SJCRH30 (cell line): ENCODE measurements around the gene PRKCA. TPM values are rescaled to one million over a fixed set of nuclear protein-coding genes. Genes with fewer than 3 reads are reported as not detected.
"Not testable (repeated sequence)": the region's sequence is repeated elsewhere in the genome, so short reads cannot be mapped to it uniquely, and the experiment has no call there.

ENCODE experiments used
- DNase-seq, 2 experiments: peaks; one replicate each; pipeline ENCODE4 v3.0.0-alpha.2; 2015 to 2020
- H3K27ac ChIP-seq: fragments of 250-450 bp; sonication (Bioruptor Pico); 2 replicates; pipeline ENCODE4 v1.5.1; 2020; ENCODE audit warnings: mild to moderate bottlenecking, moderate library complexity
- H3K27me3 ChIP-seq: fragments of 250-450 bp; sonication (Bioruptor Pico); 2 replicates; pipeline ENCODE4 v1.5.1; 2020; ENCODE audit warnings: mild to moderate bottlenecking, moderate library complexity
- H3K36me3 ChIP-seq: fragments of 250-450 bp; sonication (Bioruptor Pico); 2 replicates; pipeline ENCODE4 v1.5.1; 2020; ENCODE audit warnings: mild to moderate bottlenecking, moderate library complexity
- H3K4me1 ChIP-seq: fragments of 250-450 bp; sonication (Bioruptor Pico); 2 replicates; pipeline ENCODE4 v1.5.1; 2020; ENCODE audit warnings: mild to moderate bottlenecking, moderate library complexity
- H3K4me3 ChIP-seq: fragments of 250-450 bp; sonication (Bioruptor Pico); 2 replicates; pipeline ENCODE4 v1.5.1; 2020; ENCODE audit warnings: mild to moderate bottlenecking, moderate library complexity
- H3K9me3 ChIP-seq: fragments of 250-450 bp; sonication (Bioruptor Pico); replicated peaks from 2 replicates; pipeline ENCODE4 v1.5.1; 2020; ENCODE audit warnings: mild to moderate bottlenecking, moderate library complexity
- total RNA-seq: library from RNA; depleted of rRNA; stranded (reverse); fragments of >200 nt; shearing (Covaris generic); gene quantifications from 2 replicates; pipeline ENCODE4 v1.2.3, GENCODE V29; 2014; rRNA removed

PRKCA gene
- 24.7 and 25.6 TPM in 2 replicates for total RNA-seq

DNA sequence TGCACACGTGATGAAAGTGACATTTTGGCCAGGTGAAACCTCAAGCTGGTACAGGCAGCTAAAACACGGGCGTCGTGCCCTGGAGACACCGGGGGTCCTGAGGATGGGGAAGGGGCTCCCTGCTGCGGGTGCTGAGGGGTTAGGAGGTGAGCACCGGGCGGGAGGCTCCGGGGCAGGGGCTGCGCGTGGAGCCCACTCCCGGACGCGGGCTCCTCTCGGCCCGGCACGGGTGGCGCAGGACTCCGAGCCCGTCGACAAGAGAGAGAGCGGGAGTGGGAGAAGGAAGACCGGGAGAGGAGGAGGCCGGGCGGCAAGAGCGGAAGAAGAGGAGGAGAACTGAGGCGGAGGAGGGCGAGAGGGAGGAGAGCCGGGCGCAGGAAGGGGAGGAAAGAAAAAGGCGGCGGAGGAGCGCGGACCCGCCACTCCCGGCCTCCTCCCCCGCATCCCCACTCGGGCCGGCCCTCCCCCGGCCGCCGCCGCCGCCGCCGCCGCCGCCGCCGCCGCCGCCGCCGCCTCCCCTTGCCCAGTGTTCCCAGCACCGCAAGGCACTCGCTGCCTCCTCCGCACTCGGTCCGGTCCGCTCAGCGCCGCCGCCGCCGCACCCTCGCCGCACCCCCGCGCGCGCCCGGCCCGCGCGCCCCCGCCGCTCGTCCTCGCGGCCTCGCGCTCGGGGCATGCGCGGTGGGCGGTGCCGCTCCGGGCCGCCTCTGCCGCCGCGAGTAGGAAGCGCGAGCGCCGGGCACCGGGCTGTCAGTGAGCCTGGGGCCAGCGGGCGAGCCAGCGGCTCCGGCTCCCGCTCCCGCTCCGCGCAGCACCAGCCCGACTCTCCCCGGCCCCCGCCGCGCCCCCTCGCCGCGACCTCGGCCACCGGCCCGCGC, at the start of gene PRKCA:
TSS of gene PRKCA (plus strand) at position 750 of the 878 bp plus-strand sequence.
- no peaks in the 10 kb centered on the region for H3K9me3 ChIP-seq
- peak within 1 kb of the TSS; percentile 76 for H3K4me3 ChIP-seq
- no peaks in the 10 kb centered on the region for H3K27me3 ChIP-seq
- H3K27ac ChIP-seq: peak within 1 kb of the TSS; percentile 50
- H3K4me1 ChIP-seq: no peaks in the 10 kb centered on the region; the same call in 1 of the 2 replicates
- peak; percentile 71 to 79 for DNase-seq
- H3K36me3 ChIP-seq: no peaks in the 10 kb centered on the region

DNA sequence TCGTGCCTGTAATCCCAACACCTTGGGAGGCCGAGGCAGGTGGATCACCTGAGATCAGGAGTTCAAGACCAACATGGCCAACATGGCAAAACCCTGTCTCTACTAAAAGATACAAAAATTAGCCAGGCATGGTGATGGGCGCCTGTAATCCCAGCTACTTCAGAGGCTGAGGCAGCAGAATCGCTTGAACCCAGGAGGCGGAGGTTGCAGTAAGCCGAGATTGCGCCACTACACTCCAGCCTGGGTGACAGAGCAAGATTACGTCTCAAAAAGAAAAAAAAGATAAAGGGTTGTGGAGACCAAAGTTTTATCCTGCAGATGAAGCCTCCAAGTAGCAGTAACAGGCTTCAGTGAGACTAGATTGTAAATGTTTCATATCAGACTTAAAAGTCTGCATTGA, 49.0 kb upstream of the PRKCA start:
- not testable (repeated sequence) for H3K27me3 ChIP-seq, H3K36me3 ChIP-seq, H3K9me3 ChIP-seq, H3K4me3 ChIP-seq, DNase-seq, H3K27ac ChIP-seq, H3K4me1 ChIP-seq

- Histone ChIP-seq H3K27me3 (no peaks in the 10 kb centered on the region), H3K4me1 (no peaks in the 10 kb centered on the region), H3K4me3 (no peak overlapping the region), H3K36me3 (no peaks in the 10 kb centered on the region), H3K9me3 (no peaks in the 10 kb centered on the region), H3K27ac (no peak overlapping the region)
- peak; percentile 38 to 86 for DNase-seq
These were observed 47.3 kb upstream of the PRKCA start for GRCh38 chr17:66255112-66255511.

- no peak for DNase-seq
These were observed 46.9 kb upstream of the PRKCA start for GRCh38 chr17:66255527-66255971.

DNA sequence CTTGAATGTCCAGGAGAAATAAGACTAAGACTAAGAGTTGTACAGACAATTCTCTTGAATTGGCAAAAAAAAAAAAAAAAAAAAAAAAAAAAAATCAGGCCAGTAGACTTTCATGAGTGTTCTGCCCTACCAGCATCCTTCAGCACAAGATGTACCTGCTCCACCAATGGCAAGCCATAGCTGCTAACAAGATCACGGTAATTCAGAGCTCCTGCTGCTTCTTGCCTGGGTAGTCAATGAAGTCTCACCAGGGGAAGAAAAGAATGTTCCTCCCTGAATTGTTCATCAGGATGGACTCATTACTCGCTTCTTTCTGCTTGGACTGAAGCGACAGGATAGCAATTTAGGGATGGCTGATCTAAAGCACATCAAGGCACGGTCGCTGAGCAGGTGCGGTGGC, 42.1 kb upstream of the PRKCA start:
- Histone ChIP-seq H3K27ac (no peak overlapping the region), H3K4me1 (no peaks in the 10 kb centered on the region), H3K9me3 (no peaks in the 10 kb centered on the region; the same call in 1 of the 2 replicates), H3K36me3 (no peaks in the 10 kb centered on the region), H3K27me3 (no peaks in the 10 kb centered on the region), H3K4me3 (no peak overlapping the region)
- no peak for DNase-seq

More at GRCh38 chr17:66255527-66255971, 46.9 kb upstream of the PRKCA start:
- H3K27ac ChIP-seq: no peak overlapping the region
- H3K4me1 ChIP-seq: no peaks in the 10 kb centered on the region
- no peaks in the 10 kb centered on the region for H3K9me3 ChIP-seq
- H3K36me3 ChIP-seq: no peaks in the 10 kb centered on the region
- no peak overlapping the region for H3K4me3 ChIP-seq
- H3K27me3 ChIP-seq: no peaks in the 10 kb centered on the region

DNA sequence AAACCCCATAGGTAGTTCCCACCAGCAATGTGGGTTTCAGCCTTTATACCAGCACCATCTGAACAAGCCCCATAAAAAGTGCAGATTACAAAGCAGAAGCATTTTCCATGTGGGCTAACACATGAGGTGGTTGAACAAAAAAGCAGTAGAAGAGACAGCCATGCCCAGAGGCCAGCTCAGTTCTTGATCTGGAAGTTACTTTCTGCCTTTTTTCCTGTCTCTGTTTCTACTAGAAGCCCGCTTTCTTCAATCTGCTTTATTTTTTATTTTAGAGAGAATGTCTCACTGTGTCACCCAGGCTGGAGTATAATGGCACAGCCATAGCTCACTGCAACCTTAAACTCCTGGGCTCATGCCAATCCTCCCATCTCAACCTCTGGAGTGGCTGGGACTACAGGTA, 41.7 kb upstream of the PRKCA start:
- no peaks in the 10 kb centered on the region for H3K4me1 ChIP-seq
- no peak for DNase-seq
- no peak overlapping the region for H3K27ac ChIP-seq
- no peak overlapping the region for H3K4me3 ChIP-seq
- no peaks in the 10 kb centered on the region for H3K36me3 ChIP-seq
- H3K27me3 ChIP-seq: no peaks in the 10 kb centered on the region
- no peaks in the 10 kb centered on the region; the same call in 1 of the 2 replicates for H3K9me3 ChIP-seq

DNA sequence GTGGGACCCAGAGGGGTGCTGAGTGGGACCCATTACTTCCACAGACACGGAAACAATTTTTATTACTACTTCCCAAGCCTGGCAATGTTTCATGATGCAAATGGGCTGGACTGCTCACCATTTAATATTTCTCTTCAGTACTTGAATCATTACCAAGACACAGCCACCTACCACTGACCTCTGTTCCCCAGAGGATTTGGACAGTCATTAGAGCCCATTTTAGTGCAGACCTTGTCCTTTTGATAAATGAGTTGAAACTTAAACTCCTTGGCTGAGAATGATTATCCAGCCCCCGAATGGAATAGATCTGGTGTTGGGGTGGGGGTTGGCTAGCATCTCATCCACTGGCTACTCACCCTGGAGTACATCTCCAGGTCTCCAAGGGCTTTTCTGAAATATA, 39.6 kb upstream of the PRKCA start:
- no peaks in the 10 kb centered on the region; the same call in 1 of the 2 replicates for H3K9me3 ChIP-seq
- H3K27me3 ChIP-seq: no peaks in the 10 kb centered on the region
- H3K4me1 ChIP-seq: no peaks in the 10 kb centered on the region
- H3K4me3 ChIP-seq: no peak overlapping the region
- DNase-seq: no peak
- H3K27ac ChIP-seq: no peak overlapping the region
- no peaks in the 10 kb centered on the region for H3K36me3 ChIP-seq

DNA sequence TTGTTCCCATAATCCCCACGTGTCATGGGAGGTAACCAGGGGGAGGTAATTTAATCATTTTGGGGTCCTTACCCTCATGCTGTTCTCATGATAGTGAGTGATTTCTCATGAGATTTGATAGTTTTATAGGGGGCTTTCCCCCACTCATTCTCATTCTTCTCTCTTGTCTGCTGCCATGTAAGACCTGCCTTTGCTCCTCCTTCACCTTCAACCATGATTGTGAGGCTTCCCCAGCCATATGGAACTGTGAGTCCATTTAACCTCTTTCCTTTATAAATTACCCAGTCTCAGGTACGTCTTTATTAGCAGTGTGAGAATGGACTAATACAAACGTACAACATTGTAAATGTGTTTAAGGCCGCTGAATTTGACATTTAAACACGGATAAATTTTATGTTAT, 37.7 kb upstream of the PRKCA start:
- H3K27ac ChIP-seq: no peak overlapping the region
- no peak for DNase-seq
- no peaks in the 10 kb centered on the region for H3K36me3 ChIP-seq
- no peak overlapping the region for H3K4me3 ChIP-seq
- H3K9me3 ChIP-seq: no peaks in the 10 kb centered on the region; the same call in 1 of the 2 replicates
- H3K4me1 ChIP-seq: no peaks in the 10 kb centered on the region
- no peaks in the 10 kb centered on the region for H3K27me3 ChIP-seq

DNA sequence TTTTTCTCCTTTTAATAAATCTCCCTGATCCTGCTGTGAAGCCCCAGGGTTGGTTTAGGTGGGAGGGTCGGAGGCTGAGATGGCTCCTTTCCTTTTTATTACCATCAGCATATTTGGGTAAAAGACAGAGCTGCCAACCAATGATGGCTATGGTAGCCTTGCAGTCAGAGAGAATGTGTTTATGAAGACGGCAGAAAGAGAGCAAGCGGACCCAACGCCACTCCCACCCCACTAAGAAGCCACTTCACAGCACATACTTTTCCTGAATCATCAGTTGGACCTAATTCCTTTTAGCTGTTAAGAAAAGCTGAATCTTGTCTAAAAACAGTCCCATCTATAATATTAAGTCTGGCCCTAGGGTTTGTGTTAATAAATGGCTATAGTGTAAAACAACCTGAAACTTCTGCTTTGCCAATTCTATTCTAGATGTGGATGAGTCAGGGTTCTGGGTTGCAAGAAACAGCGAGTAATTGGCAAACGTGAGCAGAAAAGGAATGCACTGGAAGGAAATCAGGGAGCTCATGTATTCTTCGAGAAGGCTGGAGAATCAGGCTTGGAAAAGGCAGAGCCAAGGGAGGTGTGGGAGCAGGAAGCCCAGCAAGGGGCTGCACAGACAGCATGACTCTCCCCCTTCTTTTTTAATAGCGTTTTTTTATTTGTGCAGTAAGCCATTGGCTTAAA, 34.0 kb upstream of the PRKCA start:
- Histone ChIP-seq H3K27ac (no peak overlapping the region), H3K36me3 (no peaks in the 10 kb centered on the region), H3K27me3 (no peaks in the 10 kb centered on the region), H3K9me3 (peaks cover 10% of the 10 kb centered on the region), H3K4me1 (no peaks in the 10 kb centered on the region), H3K4me3 (no peak overlapping the region)
- DNase-seq: no peak

DNA sequence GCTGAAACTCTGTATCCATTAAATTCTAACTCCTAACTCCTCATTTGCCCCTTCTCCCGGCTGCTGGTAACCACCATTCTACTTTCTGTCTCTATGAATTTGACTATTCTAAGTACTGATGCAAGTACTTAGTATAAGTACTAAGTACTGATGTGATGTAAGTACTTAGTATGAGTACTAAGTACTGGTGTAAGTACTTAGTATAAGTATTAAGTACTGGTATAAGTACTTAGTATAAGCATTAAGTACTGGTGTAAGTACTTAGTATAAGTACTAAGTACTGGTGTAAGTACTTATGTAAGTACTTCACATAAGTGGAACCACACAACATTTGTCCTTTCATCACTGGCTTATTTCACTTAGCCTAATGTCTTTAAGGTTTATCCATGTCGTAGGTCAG, 32.3 kb upstream of the PRKCA start:
- H3K9me3 ChIP-seq: peaks cover 10% of the 10 kb centered on the region; the same call in 1 of the 2 replicates
- no peak overlapping the region for H3K27ac ChIP-seq
- no peaks in the 10 kb centered on the region for H3K4me1 ChIP-seq
- no peak overlapping the region for H3K4me3 ChIP-seq
- no peaks in the 10 kb centered on the region for H3K27me3 ChIP-seq
- no peaks in the 10 kb centered on the region for H3K36me3 ChIP-seq
- no peak for DNase-seq

DNA sequence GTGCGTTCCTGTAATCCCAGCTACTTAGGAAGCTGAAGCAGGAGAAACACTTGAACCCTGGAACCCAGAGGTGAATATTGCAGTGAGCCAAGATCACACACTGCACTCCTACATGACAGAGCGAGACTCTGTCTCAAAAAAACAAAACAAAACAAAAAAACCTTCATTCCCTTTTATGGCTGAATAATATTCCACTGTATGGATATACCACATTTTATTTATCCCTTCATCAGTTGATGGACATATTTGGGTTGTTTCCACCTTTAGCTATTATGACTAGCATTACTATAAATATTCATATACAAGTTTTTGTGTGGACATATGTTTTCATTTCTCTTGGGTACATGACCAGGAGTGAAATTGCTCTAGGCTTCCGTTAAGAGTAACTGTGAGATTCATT, 30.9 kb upstream of the PRKCA start:
- peaks cover 10% of the 10 kb centered on the region; the same call in 1 of the 2 replicates for H3K9me3 ChIP-seq
- H3K36me3 ChIP-seq: no peaks in the 10 kb centered on the region
- no peak overlapping the region for H3K27ac ChIP-seq
- no peaks in the 10 kb centered on the region for H3K27me3 ChIP-seq
- peaks cover 3% of the 10 kb centered on the region; the same call in 1 of the 2 replicates for H3K4me1 ChIP-seq
- DNase-seq: no peak
- H3K4me3 ChIP-seq: no peak overlapping the region

DNA sequence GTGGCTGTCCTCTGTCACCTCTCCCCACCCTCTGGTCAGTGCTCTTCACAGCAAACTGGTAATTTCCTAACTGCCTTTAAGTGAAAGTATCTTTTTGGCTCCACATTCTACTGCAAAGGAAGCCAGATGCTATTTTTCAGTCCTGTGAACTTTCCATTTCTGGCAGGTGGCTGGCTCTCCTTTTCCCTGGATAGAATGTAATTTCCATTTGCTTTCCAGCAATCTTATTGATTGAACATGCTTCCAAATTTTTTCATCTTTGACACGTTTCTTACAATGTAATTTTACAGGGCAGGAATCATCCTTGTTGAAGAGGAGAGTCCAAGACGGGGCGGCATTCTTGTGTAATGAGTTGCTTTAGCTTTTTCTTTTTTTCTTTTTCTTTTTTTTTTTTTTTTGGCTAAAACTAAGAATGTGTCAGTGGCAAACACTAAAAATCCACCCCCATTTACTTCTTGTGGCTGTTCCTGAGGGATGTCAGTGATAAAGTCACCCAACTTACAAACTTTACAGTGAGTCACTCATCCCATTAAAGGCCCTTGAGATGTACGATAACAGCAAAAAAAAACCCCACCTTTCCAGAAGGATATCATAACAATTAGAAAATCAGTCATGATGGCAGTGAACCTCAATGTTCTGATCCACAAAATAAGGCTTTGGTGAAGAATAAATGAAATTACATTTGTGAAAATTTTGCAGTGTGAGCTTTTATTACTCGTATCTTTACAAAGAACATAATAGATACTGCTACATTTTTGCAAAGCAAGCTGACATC, 29.4 kb upstream of the PRKCA start:
- Histone ChIP-seq H3K27ac (no peak overlapping the region), H3K4me1 (peaks cover 3% of the 10 kb centered on the region; the same call in 1 of the 2 replicates)
- no peak for DNase-seq

DNA sequence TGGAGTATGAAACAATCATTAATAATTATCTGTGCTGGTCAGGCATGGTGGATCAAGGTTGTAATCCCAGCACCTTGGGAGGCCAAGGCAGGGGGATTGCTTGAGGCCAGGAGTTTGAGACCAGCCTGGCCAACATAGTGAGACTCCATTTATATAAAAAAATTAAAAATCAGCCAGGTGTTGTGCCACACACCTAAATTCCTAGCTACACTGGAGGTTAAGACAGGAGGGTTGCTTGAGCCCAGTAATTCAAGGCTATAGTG, 28.9 kb upstream of the PRKCA start:
- Histone ChIP-seq H3K27ac (no peak overlapping the region), H3K4me1 (peaks cover 3% of the 10 kb centered on the region; the same call in 1 of the 2 replicates), H3K4me3 (no peak overlapping the region), H3K9me3 (peaks cover 10% of the 10 kb centered on the region; the same call in 1 of the 2 replicates), H3K36me3 (no peaks in the 10 kb centered on the region), H3K27me3 (no peaks in the 10 kb centered on the region)
- no peak for DNase-seq

More for the DNA sequence above, 29.4 kb upstream of the PRKCA start:
- Histone ChIP-seq H3K4me3 (no peak overlapping the region), H3K9me3 (peaks cover 10% of the 10 kb centered on the region; the same call in 1 of the 2 replicates), H3K27me3 (no peaks in the 10 kb centered on the region), H3K36me3 (no peaks in the 10 kb centered on the region)

GRCh38 chr17:66275651-66276050, 26.8 kb upstream of the PRKCA start:
- peaks cover 4% of the 10 kb centered on the region; the same call in 1 of the 2 replicates for H3K9me3 ChIP-seq
- DNase-seq: peak; percentile 52 to 55
- H3K36me3 ChIP-seq: no peaks in the 10 kb centered on the region
- H3K4me1 ChIP-seq: peaks cover 3% of the 10 kb centered on the region; the same call in 1 of the 2 replicates
- no peak overlapping the region for H3K4me3 ChIP-seq
- H3K27me3 ChIP-seq: no peaks in the 10 kb centered on the region
- H3K27ac ChIP-seq: no peak overlapping the region
